ENCODE data around the gene TBC1D16.

GRCh38 chr17:79925242-79925957 is 110.3 kb downstream of the TBC1D16 start:
- TF ChIP-seq EZH2 (IDR thresholded peaks at IDR 0.05; ENCODE audit: insufficient read depth, poor library complexity, severe bottlenecking) (no peak), EZH2phosphoT487 (IDR thresholded peaks at IDR 0.05; ENCODE audit: insufficient read depth, low read depth) (no peak)

Measured in GM23248 (cell line).